SKM-1 treated with dmso at 0.1 percent for 144 hours (cell line): ENCODE data around the gene GAS7.

Source experiments
- DNase-seq: peaks from one replicate; lab custom pipeline; 2025; ENCODE audit not compliant: unreplicated experiment; lab: John Stamatoyannopoulos, UW

GAS7 gene

DNA sequence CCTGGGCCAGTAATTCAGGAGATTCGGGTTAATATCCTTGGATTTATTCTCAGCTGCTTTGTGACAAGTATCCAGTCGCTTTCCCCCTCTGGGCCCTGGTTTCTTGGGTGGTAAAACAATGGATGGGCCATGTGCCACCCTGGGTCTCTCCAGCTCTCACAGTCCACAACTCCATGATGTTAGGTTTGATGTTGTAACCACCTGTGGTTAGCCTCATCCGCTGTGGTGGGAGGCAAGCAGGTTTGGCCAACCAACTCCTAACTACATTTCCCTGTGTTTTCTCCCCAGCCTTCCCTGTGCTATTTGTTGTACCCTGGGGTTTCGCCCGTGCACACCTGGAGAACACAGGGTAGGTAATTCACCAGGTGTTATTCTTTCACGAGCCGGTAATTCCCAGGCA lies 337.6 kb downstream of the GAS7 start:
- DNase-seq: no peak
